VCaP (cell line): Measurements from ENCODE around the gene FOXB2.

Experiments
- H3K27ac ChIP-seq: fragments of 450-650 bp; 2 replicates; pipeline ENCODE4 v1.5.1; 2017
- CTCF ChIP-seq: fragments of 450-650 bp; conservative IDR thresholded peaks from 2 replicates; pipeline ENCODE4 v1.5.1; 2017; ENCODE audit warnings: mild to moderate bottlenecking, moderate library complexity

FOXB2 gene

GRCh38 chr9:76989501-76989900 lies 30.0 kb upstream of the FOXB2 start:
- no peak overlapping the region for H3K27ac ChIP-seq
- TF ChIP-seq CTCF, result no peak

- TF ChIP-seq CTCF, result peak; percentile 74
- no peak overlapping the region for H3K27ac ChIP-seq
Measured at GRCh38 chr9:76996700-76997099, 22.8 kb upstream of the FOXB2 start.

- no peak for TF ChIP-seq CTCF
- H3K27ac ChIP-seq, result no peak overlapping the region
Measured at GRCh38 chr9:76999261-76999660, 20.2 kb upstream of the FOXB2 start.

- TF ChIP-seq CTCF, result no peak
- no peak overlapping the region for H3K27ac ChIP-seq
Measured at GRCh38 chr9:77000330-77000729, 19.1 kb upstream of the FOXB2 start.

GRCh38 chr9:77003366-77003765 lies 16.1 kb upstream of the FOXB2 start:
- H3K27ac ChIP-seq, result no peak overlapping the region
- TF ChIP-seq CTCF, result no peak

GRCh38 chr9:77005216-77005615 lies 14.2 kb upstream of the FOXB2 start:
- no peak for TF ChIP-seq CTCF
- H3K27ac ChIP-seq, result no peak overlapping the region

GRCh38 chr9:77010527-77010926 lies 8.9 kb upstream of the FOXB2 start:
- no peak for TF ChIP-seq CTCF

More at GRCh38 chr9:77010527-77010926, 8.9 kb upstream of the FOXB2 start:
- H3K27ac ChIP-seq, result peak overlapping the region; percentile 90
